Common myeloid progenitor, CD34-positive (primary cell): Measurements from ENCODE around the gene SKOR1.
A peak's percentile ranks its signal among the peaks of the same experiment; 100 is the strongest.

ENCODE experiments used
- CTCF ChIA-PET: fragments of 350-600 bp; sonication (Branson Sonifier 250); formaldehyde crosslinking; loops from one replicate; lab custom pipeline; 2021; ENCODE audit warnings: antibody characterized with exemption; lab: Charles Lee
- POLR2A ChIA-PET: fragments of 350-600 bp; sonication (Branson Sonifier 250); formaldehyde crosslinking; loops from one replicate; lab custom pipeline; 2021; ENCODE audit warnings: antibody characterized with exemption; lab: Charles Lee
- DNase-seq, 3 donors: peaks; one replicate each; pipeline versions ENCODE4 v3.0.0 to v3.0.0-alpha.2; 2013
- H3K27ac ChIP-seq, 2 experiments: 1 replicate in 1 of 2; 2 replicates in 1 of 2; pipeline ENCODE4 v1.7.0; 2013; ENCODE audit warnings: inconsistent platforms in 2 of 2, low read length in 2 of 2, mild to moderate bottlenecking in 2 of 2, low read depth in 1 of 2, moderate library complexity in 1 of 2; ENCODE audit not compliant: severe bottlenecking in 2 of 2, insufficient read depth in 1 of 2, poor library complexity in 1 of 2
- H3K27me3 ChIP-seq, 5 experiments: replicated peaks in 2 of 5; 1 replicate in 3 of 5; 2 replicates in 2 of 5; pipeline versions ENCODE4 v1.6.1 to v1.7.0; 2013; ENCODE audit warnings: low read length in 4 of 5, mild to moderate bottlenecking in 2 of 5, moderate library complexity in 2 of 5, inconsistent platforms in 1 of 5; ENCODE audit not compliant: insufficient read depth in 5 of 5, control insufficient read depth in 4 of 5
- H3K36me3 ChIP-seq, 4 experiments: 1 replicate in 2 of 4; 2 replicates in 2 of 4; pipeline versions ENCODE4 v1.6.1 to v1.7.0; 2013; ENCODE audit warnings: low read length in 3 of 4, control low read depth in 1 of 4, mild to moderate bottlenecking in 1 of 4; ENCODE audit not compliant: control insufficient read depth in 4 of 4, insufficient read depth in 4 of 4
- H3K4me1 ChIP-seq, 4 experiments: 1 replicate in 3 of 4; 2 replicates in 1 of 4; pipeline versions ENCODE4 v1.6.1 to v1.7.1; 2013; ENCODE audit warnings: low read length in 3 of 4, mild to moderate bottlenecking in 3 of 4, control low read depth in 1 of 4, inconsistent platforms in 1 of 4, moderate library complexity in 1 of 4; ENCODE audit not compliant: control insufficient read depth in 4 of 4, insufficient read depth in 4 of 4; ENCODE audit errors: control extremely low read depth in 1 of 4
- H3K4me3 ChIP-seq, 7 experiments: 1 replicate in 4 of 7; 2 replicates in 3 of 7; pipeline versions ENCODE4 v1.5.1 to v1.7.0; 2013; ENCODE audit warnings: mild to moderate bottlenecking in 7 of 7, low read length in 6 of 7, moderate library complexity in 6 of 7, inconsistent platforms in 2 of 7, low read depth in 2 of 7, control low read depth in 1 of 7; ENCODE audit not compliant: insufficient read depth in 4 of 7, control insufficient read depth in 1 of 7; ENCODE audit errors: extremely low read depth in 1 of 7
- H3K9me3 ChIP-seq, 5 experiments: 1 replicate in 4 of 5; 2 replicates in 1 of 5; pipeline versions ENCODE4 v1.6.1 to v1.7.1; 2013; ENCODE audit warnings: low read length in 4 of 5, mild to moderate bottlenecking in 2 of 5, inconsistent platforms in 1 of 5, low read depth in 1 of 5, moderate library complexity in 1 of 5; ENCODE audit not compliant: control insufficient read depth in 4 of 5, insufficient read depth in 2 of 5; ENCODE audit errors: control extremely low read depth in 1 of 5
- WGBS: methylation state at CpG from one replicate; pipeline ENCODE4 v1.1.5; 2013; ENCODE audit not compliant: insufficient coverage; 5-methylcytosine and 5-hydroxymethylcytosine counted together

The SKOR1 gene

GRCh38 chr15:67835297-67836133 lies 10.2 kb downstream of the SKOR1 start:
- Histone ChIP-seq H3K4me3 (peak overlapping the region in 6 of 7 experiments; percentile 45 to 71 (median 56)), H3K36me3 (no peaks in the 10 kb centered on the region), H3K4me1 (peaks cover 16 to 60% (median 54%) of the 10 kb centered on the region in 4 experiments), H3K27ac (no peak overlapping the region), H3K27me3 (peaks cover 12 to 65% (median 39%) of the 10 kb centered on the region in 5 experiments), H3K9me3 (no peaks in the 10 kb centered on the region)
- ChIA-PET POLR2A (interaction anchor here (0.5 kb wide), 1 partner anchor 299 kb away, joined by 3 read pairs; no protein-coding TSS in a partner anchor), CTCF (interaction anchor here (0.6 to 1.7 kb wide), 17 partner anchors 11 to 889 kb away, joined by 3 to 13 read pairs (median 3); no protein-coding TSS in a partner anchor)
- WGBS = 2% methylated on average over 40 of the region's 59 CpGs
- peak in 1 of 3 donors; percentile 23 for DNase-seq

- H3K27ac ChIP-seq = no peak overlapping the region
- 0% methylated on average over 2 of the region's 16 CpGs for WGBS
- no peak for DNase-seq
- H3K36me3 ChIP-seq = no peaks in the 10 kb centered on the region
- no peaks in the 10 kb centered on the region for H3K9me3 ChIP-seq
- ChIA-PET POLR2A (interaction anchor here (0.5 to 0.6 kb wide), 2 partner anchors 245 to 299 kb away, joined by 3 read pairs; no protein-coding TSS in a partner anchor), CTCF (interaction anchor here (0.6 to 1.7 kb wide), 15 partner anchors 12 to 889 kb away, joined by 3 to 13 read pairs (median 3); no protein-coding TSS in a partner anchor)
- peak overlapping the region in 6 of 7 experiments; percentile 32 to 71 (median 56) for H3K4me3 ChIP-seq
- peaks cover 6 to 59% (median 33%) of the 10 kb centered on the region in 5 experiments for H3K27me3 ChIP-seq
- H3K4me1 ChIP-seq = peaks cover 16 to 66% (median 60%) of the 10 kb centered on the region in 4 experiments
Measured at GRCh38 chr15:67836134-67836455, 10.8 kb downstream of the SKOR1 start.

- CTCF ChIA-PET = interaction anchor here (0.6 to 1.7 kb wide), 13 partner anchors 12 to 890 kb away, joined by 3 to 13 read pairs (median 3); no protein-coding TSS in a partner anchor
- 39% methylated on average over 8 of the region's 8 CpGs for WGBS
- peaks cover 16 to 70% (median 64%) of the 10 kb centered on the region in 4 experiments for H3K4me1 ChIP-seq
- no peak overlapping the region for H3K27ac ChIP-seq
- DNase-seq = peak; percentile 60 to 75 (median 65)
- POLR2A ChIA-PET = interaction anchor here (0.6 kb wide), 1 partner anchor 245 kb away, joined by 3 read pairs; no protein-coding TSS in a partner anchor
- H3K36me3 ChIP-seq = no peaks in the 10 kb centered on the region
- peak overlapping the region in 3 of 7 experiments; percentile 57 to 71 (median 71) for H3K4me3 ChIP-seq
- H3K9me3 ChIP-seq = no peaks in the 10 kb centered on the region
- H3K27me3 ChIP-seq = peaks cover 3 to 55% (median 30%) of the 10 kb centered on the region in 5 experiments
Measured at GRCh38 chr15:67836477-67836876, 11.2 kb downstream of the SKOR1 start.

GRCh38 chr15:67836955-67837354 lies 11.6 kb downstream of the SKOR1 start:
- no peak overlapping the region for H3K4me3 ChIP-seq
- CTCF ChIA-PET = interaction anchor here (1.1 to 1.5 kb wide), 3 partner anchors 12 to 381 kb away, joined by 3 to 7 read pairs (median 3); no protein-coding TSS in a partner anchor
- H3K9me3 ChIP-seq = no peaks in the 10 kb centered on the region
- H3K27ac ChIP-seq = no peak overlapping the region
- POLR2A ChIA-PET = no interaction called here
- no peak for DNase-seq
- no peaks in the 10 kb centered on the region for H3K36me3 ChIP-seq
- H3K4me1 ChIP-seq = peaks cover 16 to 71% (median 64%) of the 10 kb centered on the region in 4 experiments
- WGBS = 60% methylated on average over 1 of the region's 2 CpGs
- peaks cover 3 to 51% (median 27%) of the 10 kb centered on the region in 5 experiments for H3K27me3 ChIP-seq

- H3K36me3 ChIP-seq = no peaks in the 10 kb centered on the region
- no peaks in the 10 kb centered on the region for H3K9me3 ChIP-seq
- 2% methylated on average over 25 of the region's 25 CpGs for WGBS
- DNase-seq = peak in 2 of 3 donors; percentile 36 to 54
- peak overlapping the region in 1 of 2 experiments; percentile 97 for H3K27ac ChIP-seq
- ChIA-PET CTCF (no interaction called here), POLR2A (no interaction called here)
- H3K4me1 ChIP-seq = peaks cover 14 to 56% (median 50%) of the 10 kb centered on the region in 4 experiments
- peak overlapping the region in 6 of 7 experiments; percentile 76 to 99 (median 86) for H3K4me3 ChIP-seq
- H3K27me3 ChIP-seq = peaks cover 3 to 32% (median 12%) of the 10 kb centered on the region in 5 experiments
Measured at GRCh38 chr15:67838789-67839332, 13.6 kb downstream of the SKOR1 start.

GRCh38 chr15:67839499-67839928 lies 14.2 kb downstream of the SKOR1 start:
- ChIA-PET CTCF (interaction anchor here (0.6 kb wide), 1 partner anchor 318 kb away, joined by 3 read pairs; no protein-coding TSS in a partner anchor), POLR2A (no interaction called here)
- DNase-seq = peak; percentile 58 to 83 (median 74)
- Histone ChIP-seq H3K4me3 (peak overlapping the region in 6 of 7 experiments; percentile 76 to 99 (median 86)), H3K9me3 (no peaks in the 10 kb centered on the region), H3K4me1 (peaks cover 10 to 56% (median 44%) of the 10 kb centered on the region in 4 experiments), H3K36me3 (no peaks in the 10 kb centered on the region), H3K27me3 (peaks cover 0 to 25% (median 11%) of the 10 kb centered on the region in 5 experiments), H3K27ac (peak overlapping the region; percentile 97 to 98)
- 0% methylated on average over 2 of the region's 12 CpGs for WGBS
